ENCODE data around the gene CCDC137.

CCDC137 gene

DNA sequence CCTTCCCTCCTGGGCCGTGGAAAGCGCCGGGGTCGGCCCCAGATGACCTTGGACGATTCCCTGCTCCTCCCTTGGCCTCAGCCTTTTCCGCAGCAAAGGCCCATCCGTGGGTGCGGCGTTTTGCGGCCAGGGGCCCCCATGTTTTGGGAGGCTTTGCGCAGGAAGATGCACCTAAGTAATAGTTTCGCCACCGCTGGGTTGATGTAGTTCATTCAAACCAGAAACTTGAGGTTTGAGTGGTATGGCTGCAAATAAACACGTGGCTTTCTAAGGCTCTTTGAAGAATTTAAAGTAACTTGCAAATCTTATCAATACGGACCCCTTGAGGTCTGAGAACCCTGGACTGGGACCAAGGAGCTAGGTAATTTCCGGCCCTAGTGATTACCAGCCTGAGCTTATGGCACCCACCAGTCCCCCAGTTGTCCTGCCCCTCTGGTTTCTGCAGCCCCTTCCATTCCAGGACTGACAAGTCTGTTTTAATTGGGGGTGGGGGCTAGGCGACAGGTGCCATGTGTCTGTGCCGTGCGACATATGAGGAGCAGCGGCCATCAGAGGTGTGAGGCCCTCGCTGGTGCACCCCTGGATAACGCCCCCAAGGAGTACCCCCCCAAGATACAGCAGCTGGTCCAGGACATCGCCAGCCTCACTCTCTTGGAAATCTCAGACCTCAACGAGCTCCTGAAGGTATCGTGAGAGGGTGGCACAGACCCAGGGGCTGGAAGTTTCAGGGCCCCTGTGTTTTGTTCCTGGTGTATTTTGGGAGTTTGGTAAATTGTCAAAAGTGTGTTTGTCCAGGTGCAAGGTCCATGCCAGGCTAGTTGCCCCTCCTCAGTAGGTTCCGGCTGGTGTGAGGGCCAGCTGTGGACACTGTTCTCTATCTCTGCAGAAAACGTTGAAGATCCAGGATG lies 37.5 kb downstream of the CCDC137 start:
- no peak for DNase-seq

DNA sequence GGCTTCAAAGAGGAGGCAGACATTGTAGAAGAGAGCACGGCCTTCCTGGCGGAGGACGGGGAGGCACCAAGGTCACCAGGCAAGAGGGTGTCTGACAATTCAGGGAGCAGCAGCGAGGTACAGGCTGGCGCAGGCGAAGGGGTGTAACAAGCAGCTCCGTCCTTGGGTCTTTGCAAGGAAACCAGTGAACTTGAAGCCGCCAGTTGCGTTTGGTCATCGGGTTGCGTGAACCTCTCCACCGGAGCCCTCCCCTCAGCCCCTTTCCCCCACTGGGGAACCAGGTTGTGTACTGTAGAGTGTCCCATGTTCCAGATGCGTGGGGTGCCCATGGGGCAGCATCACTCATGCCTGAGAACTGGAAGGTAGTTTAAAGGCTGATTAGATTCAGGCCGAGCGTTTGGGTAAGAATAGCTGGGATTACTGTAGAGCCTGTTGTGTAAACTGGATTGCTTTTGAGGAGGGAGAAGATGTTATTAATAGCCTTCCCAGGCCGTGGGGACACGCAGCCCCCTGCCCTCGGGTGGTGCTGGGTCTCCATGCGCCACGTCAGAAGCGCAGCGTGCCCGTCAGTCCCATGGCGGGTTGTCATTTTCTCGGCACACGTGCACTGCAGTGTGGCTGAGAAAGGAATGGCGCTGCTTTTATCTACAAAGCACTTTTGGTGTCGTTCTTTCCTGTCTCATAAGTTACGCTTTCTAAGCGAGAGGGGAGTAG lies 39.1 kb downstream of the CCDC137 start:
- no peak for DNase-seq

DNA sequence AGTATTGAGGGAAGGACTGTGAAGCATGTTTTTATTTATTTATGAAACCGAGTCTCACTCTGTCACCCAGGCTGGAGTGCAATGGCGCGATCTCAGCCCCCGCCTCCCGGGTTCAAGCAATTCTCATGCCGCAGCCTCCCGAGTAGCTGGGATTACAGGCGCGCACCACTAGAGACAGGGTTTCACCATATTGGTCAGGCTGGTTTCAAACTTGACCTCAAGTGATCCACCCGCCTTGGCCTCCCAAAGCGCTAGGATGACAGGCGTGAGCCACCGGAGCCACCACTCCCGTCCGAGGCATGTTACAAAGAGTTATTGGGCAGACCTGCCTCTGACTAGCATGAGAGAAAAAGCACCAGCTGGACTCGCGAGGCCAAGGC lies 39.7 kb downstream of the CCDC137 start:
- no peak for DNase-seq

DNA sequence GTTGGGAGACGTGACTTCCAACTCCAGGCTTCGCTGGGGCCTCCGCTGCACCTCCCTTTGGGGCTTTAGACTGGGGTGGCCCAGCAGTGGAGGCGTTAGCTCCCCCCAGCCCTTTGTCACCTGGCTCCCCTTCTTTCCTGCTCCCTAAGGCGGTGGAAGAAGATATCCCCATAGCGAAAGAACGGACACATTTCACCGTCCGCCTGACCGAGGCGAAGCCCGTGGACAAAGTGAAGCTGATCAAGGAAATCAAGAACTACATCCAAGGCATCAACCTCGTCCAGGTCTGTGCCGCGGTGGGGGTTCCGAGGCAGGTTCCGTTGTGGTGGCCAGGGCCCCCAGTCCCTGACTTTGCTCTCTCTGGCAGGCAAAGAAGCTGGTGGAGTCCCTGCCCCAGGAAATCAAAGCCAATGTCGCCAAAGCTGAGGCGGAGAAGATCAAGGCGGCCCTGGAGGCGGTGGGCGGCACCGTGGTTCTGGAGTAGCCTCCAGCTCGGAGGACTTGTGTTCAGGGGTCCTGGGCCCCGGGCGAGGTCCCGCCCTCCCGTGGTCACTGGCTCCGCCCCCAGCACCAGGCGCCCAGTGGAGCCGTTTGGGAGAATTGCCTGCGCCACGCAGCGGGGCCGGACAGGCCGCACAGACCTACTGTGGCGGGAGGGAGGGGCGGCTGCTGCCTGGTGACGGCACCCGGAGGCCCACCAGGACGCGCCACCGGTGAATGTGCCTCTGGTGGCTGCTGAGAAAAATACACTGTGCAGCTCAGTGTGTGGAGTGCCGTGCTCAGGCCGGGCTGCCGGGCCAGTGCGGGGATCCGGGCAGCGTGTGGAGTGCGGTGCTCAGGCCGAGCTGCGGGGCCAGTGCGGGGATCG lies 40.5 kb downstream of the CCDC137 start:
- DNase-seq = no peak

DNA sequence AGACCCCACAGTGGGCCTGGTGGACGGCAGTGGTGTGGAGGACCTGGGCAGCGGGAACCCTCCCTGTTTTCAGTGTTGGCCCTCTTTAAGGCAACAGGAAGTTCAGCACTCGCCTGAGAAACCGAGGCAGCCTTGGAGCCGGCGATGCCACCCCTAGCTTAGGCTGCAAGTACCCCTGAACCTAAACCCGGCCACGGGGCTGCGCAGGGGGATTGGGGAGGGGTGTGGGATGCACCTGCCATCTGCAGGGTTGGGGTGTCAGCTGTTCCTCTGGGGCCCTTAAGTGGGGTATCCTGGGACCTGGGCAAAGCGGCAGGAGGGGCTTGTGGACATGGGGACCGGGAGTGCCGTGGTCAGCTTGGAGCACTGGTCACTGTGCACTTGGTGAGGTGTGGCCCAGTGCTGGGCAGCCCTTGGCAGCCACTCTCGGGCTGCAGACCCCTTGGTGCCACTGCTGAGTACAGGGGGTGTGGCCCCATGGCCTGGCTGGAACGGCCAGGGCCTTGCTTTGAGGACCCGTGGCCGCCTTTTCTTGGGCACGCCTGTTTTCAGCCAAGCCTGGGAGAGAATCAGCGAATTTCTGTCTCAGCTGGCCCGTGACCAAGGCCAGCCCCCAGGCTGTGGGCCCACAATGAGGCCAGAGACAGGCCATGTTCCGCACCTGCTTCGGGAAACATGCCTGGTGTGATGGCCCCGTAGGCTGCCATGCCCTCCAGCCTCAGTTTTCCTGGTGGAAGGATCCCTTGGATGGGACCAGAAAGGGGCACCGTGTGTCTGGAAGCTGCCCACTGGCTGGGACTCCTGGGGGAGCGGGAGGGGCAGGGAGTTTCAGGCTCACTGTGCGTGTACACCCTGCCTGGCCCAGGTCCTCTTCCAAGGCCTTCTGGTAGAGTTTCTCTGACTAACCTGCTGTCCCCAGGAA lies 41.4 kb downstream of the CCDC137 start:
- DNase-seq = no peak

DNA sequence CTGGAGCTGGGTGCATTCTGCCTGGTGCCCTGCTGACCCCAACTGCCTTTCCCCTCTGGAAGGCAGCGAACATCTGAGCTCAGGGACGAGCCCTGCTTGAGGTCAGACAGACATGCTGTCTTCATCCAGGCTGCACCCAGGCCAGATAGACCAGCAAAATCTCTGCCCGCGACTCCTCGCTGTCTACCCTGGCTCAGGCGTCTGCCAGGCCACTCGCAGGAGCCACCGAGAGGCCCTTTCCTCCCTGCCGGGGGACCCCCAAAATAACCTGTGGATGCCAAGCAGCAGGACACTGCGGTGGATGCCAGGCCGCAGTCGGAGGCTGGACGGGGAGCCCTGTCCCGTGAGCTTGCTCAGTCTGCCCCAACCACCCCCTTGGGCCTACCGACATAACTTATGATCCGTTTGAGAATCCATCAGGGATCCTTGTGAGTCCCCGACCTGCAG lies 42.2 kb downstream of the CCDC137 start:
- DNase-seq = no peak

DNA sequence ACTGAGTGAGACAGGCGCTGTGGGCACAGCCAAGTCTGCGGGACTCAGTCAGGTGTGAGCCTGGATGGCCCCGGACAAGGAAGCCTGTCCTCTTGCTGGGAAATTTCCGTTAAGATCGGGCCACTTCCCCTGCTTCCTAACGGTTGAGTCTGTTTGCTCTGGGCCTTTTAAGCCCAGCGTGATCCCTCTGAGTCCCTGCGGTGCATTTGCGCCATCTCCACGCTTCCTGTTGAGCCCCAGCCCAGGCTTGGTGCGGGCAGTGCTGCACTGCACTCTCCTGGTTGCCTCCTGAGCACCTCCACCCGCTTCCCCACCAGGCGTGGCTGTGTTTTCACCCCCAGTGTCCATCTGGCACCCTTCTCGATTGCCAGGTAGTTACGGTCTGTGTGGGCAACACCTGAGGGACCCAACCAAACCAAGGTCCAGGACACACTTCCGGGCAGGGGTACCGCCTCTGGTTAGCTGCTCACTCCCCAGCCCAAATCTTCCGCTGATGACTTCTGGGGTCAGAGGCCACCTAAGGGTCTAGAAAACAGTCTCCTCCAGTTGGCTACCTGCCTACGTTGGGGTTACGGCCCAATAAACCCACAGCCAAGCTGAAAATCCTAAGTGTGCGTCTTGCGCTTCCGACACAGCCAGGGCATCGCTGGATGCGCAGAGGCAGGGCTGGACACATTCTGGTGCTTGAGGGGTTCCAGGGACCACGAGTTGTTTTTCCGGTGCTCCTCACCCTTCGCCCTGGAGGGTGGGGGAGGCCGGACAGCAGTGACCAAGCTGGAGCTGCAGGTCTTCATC lies 44.2 kb downstream of the CCDC137 start:
- no peak for DNase-seq

DNA sequence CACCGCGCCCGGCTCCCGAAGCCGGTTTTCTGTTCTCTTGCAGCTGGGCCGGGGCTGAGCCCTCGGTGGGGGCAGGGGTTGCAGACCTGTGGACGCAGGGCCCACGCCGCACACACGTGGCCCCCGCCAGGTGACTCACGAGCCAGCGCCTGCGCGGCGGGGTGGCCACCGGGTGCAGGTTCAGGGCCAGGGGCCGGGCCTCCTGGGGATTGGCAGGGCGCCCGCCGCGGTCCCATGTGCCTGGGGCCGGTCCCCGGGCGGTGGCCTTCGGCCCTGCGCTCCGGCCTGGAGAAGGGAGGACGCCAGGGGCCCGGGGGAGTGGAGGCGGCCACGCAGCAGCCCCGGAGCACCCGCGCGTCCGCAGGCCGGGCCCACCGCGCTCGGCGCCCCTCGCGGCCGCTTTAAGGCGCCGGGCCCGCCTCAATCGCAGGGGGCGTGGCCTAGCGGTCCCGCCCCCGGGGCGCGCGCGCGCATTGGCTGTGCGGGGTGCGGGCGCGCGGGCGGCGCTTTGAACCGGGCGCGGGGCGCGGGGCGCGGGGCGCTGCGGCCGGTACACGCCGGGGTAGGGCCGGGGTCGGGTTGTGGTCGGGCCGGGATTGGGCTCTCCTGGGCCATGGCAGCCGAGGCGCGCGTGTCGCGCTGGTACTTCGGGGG lies 45.4 kb downstream of the CCDC137 start, which contains the start of gene SLC25A10:
Gene SLC25A10, plus strand, starts transcription at position 471 of the 654 bp plus-strand sequence. Its CDS starts 143 bp downstream, at position 614.
- DNase-seq = peak; percentile 74

DNA sequence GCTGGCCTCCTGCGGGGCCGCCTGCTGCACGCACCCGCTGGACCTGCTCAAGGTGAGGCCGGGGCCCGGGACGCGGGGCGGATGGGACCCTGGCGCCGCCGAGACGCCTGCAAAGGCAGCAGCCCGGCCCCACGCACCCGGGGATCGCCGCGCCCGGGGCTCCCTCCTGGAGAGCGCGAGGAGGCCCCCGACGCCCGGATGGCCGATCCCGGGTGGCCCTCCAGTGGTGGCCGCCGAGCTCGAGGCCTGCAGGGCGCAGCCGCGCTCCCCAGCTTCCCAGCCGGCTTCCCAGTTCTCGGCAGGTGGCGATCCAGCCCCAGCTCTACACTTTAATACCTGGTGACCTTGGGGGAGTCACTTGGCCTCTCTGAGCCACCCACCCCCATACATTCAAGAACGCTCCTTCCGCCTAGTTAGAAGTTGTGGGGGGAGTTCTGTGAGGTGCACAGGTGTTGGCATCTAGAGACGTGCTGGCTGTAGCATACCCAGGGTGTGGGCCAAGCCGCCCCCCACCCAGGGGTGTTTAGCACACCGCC lies 46.0 kb downstream of the CCDC137 start:
- peak; percentile 6 for DNase-seq

DNA sequence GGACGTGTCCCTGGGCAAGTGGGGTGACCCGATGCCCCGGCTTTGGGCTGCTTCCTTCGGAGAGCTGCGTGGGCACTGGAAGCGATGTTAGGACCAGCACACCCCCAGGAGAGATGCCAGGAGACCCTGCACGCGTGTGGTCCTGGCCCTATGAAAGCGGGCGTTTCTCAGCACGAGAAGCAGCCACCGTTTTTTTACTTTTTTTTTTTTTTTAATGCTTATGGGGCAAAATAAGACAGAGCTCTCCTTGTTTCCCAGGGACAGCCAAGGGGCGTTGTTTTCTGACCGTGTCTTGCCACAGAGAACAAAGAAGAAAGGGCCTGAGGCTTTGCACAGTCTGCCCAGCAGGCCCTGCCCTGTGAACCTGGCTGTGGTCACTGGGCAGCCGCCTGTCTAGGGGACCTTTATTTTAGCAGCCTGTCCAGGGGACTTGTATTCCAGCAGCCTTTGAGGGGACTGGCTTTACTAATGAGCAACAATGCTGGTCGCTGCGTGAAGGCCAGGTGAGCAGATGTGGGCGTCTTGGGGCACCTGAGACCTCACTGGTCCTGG lies 46.5 kb downstream of the CCDC137 start:
- DNase-seq = no peak

DNA sequence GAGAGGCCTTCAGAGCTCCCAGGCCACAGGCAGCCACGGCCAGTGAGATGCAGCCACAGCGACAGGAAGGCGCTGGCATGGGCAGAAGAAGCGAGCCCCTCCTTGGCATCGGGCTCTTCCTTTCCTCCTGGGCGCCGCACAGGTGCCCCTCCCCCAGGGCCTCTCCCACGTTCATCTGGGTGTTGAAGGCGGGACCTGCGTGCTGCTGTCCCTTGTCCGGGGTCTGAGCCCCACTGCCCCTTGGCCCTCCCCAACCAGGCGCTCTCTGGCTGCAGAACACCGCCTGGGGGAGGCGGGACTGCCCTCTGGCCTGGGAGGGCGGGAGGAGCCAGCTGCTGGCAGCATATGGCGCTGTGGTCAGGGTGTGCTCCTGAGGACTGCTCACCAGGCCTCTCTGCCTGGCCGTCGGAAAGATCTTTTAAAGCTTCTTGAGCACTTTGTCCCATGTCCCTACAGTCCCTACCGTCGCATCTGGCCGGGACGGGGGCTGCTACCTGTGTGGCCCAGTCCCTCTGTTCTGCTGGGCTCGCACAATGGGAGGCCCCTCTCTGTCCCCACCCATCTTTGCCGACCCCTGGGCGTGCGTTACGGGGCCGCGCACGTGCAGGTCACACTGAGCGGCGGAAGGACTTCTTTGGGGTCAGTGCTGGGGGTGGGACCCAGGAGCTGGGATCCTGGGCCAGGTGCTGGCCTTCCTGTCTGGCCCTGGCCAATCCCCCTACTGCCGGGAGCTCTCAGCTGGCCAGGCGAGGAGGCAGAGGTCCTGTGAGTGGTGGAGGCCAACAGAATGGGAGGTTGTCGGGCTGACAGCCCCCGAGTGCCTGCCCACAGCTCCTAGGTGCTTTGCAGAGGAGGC lies 47.2 kb downstream of the CCDC137 start:
- DNase-seq = no peak

DNA sequence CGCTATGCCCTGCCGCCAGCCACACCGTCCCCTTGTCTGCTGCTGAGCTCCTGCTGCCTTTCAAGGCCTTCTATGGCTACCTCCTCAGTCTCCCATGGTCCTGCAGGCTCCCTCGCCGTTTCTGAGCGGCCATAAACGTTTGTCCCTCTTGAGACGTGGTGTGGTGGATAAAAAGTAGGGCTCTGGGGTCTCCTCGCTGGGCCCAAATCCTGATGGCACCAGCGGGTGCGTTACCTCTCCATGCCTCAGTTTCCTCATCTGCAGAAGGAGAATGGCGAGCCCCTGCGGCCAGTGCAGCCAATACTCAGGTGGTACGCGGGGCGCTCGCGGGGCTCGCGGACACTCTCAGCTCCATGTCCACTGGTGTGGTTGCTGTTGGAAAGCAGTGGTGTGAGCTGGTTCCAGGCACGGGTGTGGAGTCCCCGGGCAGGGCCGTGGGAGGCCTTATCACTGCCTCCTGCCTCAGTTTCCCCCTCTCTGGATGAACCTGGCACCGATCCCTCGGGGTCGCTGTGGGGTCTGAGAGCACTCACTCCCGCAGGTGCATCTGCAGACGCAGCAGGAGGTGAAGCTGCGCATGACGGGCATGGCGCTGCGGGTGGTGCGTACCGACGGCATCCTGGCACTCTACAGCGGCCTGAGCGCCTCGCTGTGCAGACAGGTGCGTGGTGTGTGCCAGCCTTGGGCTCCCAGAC lies 48.0 kb downstream of the CCDC137 start:
- no peak for DNase-seq

DNA sequence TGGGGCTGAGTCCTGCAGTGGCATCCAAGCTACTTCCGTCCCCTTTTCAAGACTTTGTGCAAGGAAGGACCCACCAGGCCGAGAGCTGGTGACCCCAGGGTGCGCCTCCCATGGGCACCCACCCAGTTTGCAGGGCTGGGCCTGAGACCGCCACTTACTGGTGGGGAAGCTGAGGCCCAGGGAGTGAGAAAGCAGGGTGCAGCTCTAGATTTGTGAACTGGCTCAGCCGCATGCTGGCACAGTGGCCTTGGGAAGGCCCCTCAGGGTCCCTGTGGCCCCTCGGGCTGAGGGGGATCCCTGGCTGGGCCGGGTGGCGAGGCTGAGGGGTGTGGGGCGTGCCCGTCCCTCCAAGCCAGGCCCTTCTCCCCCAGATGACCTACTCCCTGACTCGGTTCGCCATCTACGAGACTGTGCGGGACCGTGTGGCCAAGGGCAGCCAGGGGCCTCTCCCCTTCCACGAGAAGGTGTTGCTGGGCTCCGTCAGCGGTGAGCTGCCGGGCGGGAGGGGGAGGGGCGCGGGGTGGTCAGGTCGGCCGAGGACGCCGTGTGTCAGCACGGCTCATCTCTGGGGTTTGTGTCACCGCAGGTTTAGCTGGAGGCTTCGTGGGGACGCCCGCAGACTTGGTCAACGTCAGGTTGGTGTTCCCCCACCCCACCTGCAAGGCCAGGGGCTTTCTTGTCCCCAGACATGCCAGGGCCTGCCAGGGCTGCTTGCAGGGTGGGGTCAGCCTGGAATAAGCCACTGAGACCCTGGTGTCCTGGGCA lies 48.8 kb downstream of the CCDC137 start:
- no peak for DNase-seq

DNA sequence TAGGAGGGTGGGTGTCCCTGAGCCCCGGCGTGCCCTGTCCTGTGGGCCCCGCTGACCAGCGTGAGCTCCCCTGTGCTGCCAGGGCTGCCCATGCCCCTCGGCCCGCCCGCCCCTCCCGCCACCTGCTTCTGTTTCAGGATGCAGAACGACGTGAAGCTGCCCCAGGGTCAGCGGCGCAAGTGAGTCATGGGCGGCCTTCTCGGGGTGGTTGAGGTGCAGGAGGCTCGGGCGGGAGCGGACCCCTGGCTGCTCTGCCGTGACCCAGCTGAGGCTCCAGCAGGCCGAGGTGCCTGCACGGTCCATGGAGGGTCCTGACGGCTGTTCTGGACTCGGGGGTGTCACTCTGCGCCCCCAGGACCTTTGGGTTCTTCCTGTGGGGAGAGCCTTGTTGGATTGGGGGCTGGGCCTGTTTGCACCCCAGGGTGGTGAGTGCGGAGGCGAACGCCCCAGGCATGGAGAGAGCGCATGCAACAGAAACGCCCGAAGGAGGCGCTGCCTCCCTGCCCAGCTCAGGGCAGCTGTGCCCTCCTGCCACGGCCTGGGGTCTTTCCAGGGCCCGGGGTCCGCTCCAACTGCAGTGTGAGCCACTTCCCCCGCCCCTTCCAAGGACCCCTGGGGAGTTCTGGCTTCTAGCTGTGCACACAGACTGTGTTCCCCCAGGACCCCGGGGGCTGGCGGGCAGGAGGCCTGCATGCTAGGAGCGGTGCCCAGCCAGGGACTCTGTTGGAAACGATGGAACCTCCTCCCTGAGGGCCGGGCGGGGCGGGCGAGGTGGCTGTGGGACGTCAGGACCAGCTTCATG lies 49.5 kb downstream of the CCDC137 start:
- DNase-seq = no peak

DNA sequence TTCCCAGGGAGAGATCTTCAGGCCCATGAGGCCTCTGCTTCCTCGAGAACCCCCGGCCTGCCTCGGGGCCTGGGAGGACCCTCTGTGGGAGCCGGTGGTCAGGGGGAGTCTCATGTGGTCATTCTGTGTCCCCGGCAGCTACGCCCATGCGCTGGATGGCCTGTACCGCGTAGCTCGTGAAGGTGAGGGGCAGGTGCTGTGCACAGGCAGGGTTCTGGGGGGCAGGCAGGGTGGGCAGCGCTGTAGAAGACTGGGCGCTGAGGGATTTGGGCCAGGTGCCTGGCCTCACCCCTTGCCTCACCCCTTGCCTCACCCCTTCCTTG lies 50.1 kb downstream of the CCDC137 start:
- DNase-seq = no peak

DNA sequence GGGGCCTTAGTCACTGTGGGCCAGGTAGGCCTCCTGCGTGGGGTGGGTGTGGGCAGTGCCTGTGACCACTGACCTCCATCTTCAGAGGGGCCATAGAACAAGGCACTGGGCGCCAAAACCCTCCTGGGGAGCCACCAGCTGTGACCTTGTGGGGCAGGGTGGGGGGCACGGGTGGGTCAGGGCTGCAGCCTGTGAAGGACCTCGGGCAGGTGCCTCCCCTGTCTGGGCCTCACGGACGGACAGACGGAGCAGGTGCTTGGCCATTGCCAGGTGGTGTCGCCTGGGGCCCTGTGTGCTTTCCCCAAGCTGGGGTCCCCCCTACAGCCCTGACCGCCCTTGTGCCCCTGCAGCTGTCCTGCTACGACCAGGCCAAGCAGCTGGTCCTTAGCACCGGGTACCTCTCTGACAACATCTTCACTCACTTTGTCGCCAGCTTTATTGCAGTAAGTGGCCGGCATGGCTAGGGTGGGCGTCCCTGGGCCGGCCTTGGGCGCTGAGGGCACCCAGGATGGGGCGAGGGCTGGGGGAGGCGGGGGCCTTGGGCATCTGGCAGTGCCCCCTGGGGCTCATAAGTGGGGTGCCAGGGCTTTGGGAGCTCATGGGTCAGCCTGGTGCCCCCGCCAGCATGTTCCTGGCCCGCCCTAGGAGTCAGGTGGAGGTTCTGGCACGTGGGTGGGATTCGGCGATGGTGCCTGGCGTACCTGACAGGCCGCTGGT lies 50.7 kb downstream of the CCDC137 start:
- DNase-seq = no peak
